A549 (cell line): ENCODE data around the gene MAPK4. TPM values are rescaled to one million over a fixed set of nuclear protein-coding genes. Genes with fewer than 3 reads are reported as not detected.

Experiments
- ATAC-seq, 2 experiments: fragments of 200-7000 bp in 1 of 2; fragments of >200 bp in 1 of 2; cut with Nextera tagmentation in 1 of 2; cut with Tn5 transposase in 1 of 2; 3 replicates each; pipeline versions ENCODE4 v1.8.0 to v1.9.1; 2018 to 2020; ENCODE audit warnings: mild to moderate bottlenecking in 1 of 2, moderate library complexity in 1 of 2
- CTCF ChIA-PET: fragments of 300-600 bp; sonication (Branson Sonifier 250); formaldehyde crosslinking; extraction: SDS; loops from one replicate; lab custom pipeline; 2021; ENCODE audit warnings: antibody characterized with exemption, inconsistent platforms; lab: Yijun Ruan, JAX
- POLR2A ChIA-PET: fragments of 350-600 bp; formaldehyde crosslinking; extraction: SDS; loops from one replicate; lab custom pipeline; 2021; ENCODE audit warnings: antibody characterized with exemption, inconsistent platforms; lab: Yijun Ruan, JAX
- DNase-seq, 2 experiments: peaks; one replicate each; pipeline versions ENCODE4 v3.0.0 to v3.0.0-alpha.2; 2011 to 2016; ENCODE audit warnings: low read depth in 1 of 2, low spot score in 1 of 2
- FAIRE-seq: peaks from 2 replicates; lab custom pipeline; 2011; peaks lifted over from hg19 to GRCh38; lab: Jason Lieb, UNC
- H3K27ac ChIP-seq, 2 experiments: fragments of >200 bp; sonication (Bioruptor Twin); formaldehyde crosslinking; 3 replicates each; pipeline ENCODE4 v1.5.1; 2016 to 2017
- H3K4me1 ChIP-seq: fragments of >200 bp; sonication (Bioruptor Twin); formaldehyde crosslinking; 3 replicates; pipeline ENCODE4 v1.6.1; 2016
- H3K4me2 ChIP-seq: fragments of >200 bp; sonication (Bioruptor Twin); formaldehyde crosslinking; 3 replicates; pipeline ENCODE4 v1.6.1; 2016
- H3K4me3 ChIP-seq: fragments of >200 bp; sonication (Bioruptor Twin); formaldehyde crosslinking; 3 replicates; pipeline ENCODE4 v1.5.1; 2016
- H3K9me3 ChIP-seq: fragments of >200 bp; sonication (Bioruptor Twin); formaldehyde crosslinking; 3 replicates; pipeline ENCODE4 v1.6.1; 2016
- CBX8 ChIP-seq: fragments of 200-600 bp; sonication (generic); IDR thresholded peaks from 2 replicates; pipeline ENCODE4 v1.6.1; 2016
- CEBPB ChIP-seq, 2 experiments: fragments of >200 bp in 1 of 2; sonication (Bioruptor Twin) in 1 of 2; formaldehyde crosslinking in 1 of 2; IDR thresholded peaks; 2 replicates each; pipeline ENCODE4 v1.6.1; 2012 to 2016
- CHD2 ChIP-seq: fragments of 150-350 bp; IDR thresholded peaks from 2 replicates; pipeline ENCODE4 v1.6.1; 2014; ENCODE audit warnings: low read length; ENCODE audit not compliant: partially characterized antibody
- EHF ChIP-seq: fragments of 250-450 bp; sonication (Bioruptor Pico); IDR thresholded peaks from 2 replicates; pipeline ENCODE4 v1.5.0; 2020; ENCODE audit warnings: mild to moderate bottlenecking
- EHMT2 ChIP-seq: fragments of 200-600 bp; sonication (generic); IDR thresholded peaks from 2 replicates; pipeline ENCODE4 v1.6.1; 2016; ENCODE audit warnings: antibody characterized with exemption, low read depth, mild to moderate bottlenecking, moderate library complexity
- EP300 ChIP-seq, 2 experiments: fragments of >200 bp; sonication (Bioruptor Twin); formaldehyde crosslinking; IDR thresholded peaks; 2 replicates in 1 of 2; 3 replicates in 1 of 2; pipeline ENCODE4 v1.6.1; 2016 to 2017
- FOSL2 ChIP-seq, 2 experiments: fragments of 450-650 bp in 1 of 2; fragments of >200 bp in 1 of 2; sonication (Bioruptor Twin) in 1 of 2; formaldehyde crosslinking; IDR thresholded peaks; 2 replicates each; pipeline versions ENCODE4 v1.5.0 to v1.6.1; 2016 to 2020; ENCODE audit warnings: mild to moderate bottlenecking in 1 of 2, moderate library complexity in 1 of 2
- FOXS1 ChIP-seq: fragments of 250-450 bp; sonication (Bioruptor Pico); IDR thresholded peaks from 2 replicates; pipeline ENCODE4 v1.5.0; 2020; ENCODE audit warnings: mild to moderate bottlenecking, moderate library complexity
- HDAC2 ChIP-seq: fragments of 200-600 bp; sonication (generic); IDR thresholded peaks from 2 replicates; pipeline ENCODE4 v1.6.1; 2016
- HOXB13 ChIP-seq: fragments of 250-450 bp; sonication (Bioruptor Pico); IDR thresholded peaks from 2 replicates; pipeline ENCODE4 v1.5.0; 2020; ENCODE audit warnings: low read depth, mild to moderate bottlenecking, moderate library complexity
- HOXB5 ChIP-seq: fragments of 250-450 bp; sonication (Bioruptor Pico); IDR thresholded peaks from 2 replicates; pipeline ENCODE4 v1.5.0; 2020; ENCODE audit warnings: mild to moderate bottlenecking, moderate library complexity
- JUNB ChIP-seq: fragments of >200 bp; sonication (Bioruptor Twin); formaldehyde crosslinking; IDR thresholded peaks from 2 replicates; pipeline ENCODE4 v1.6.1; 2016
- KDM5A ChIP-seq: fragments of 200-600 bp; sonication (generic); IDR thresholded peaks from 2 replicates; pipeline ENCODE4 v1.6.1; 2016; ENCODE audit warnings: antibody characterized with exemption, mild to moderate bottlenecking
- MAZ ChIP-seq: fragments of 150-350 bp; IDR thresholded peaks from 2 replicates; pipeline ENCODE4 v1.6.1; 2014; ENCODE audit warnings: antibody characterized with exemption, low read depth, low read length, borderline replicate concordance
- NFE2L2 ChIP-seq: fragments of 150-350 bp; conservative IDR thresholded peaks from 2 replicates; pipeline ENCODE4 v1.6.1; 2014; ENCODE audit warnings: low read length
- NR3C1 ChIP-seq: fragments of >200 bp; sonication (Bioruptor Twin); formaldehyde crosslinking; IDR thresholded peaks from 3 replicates; pipeline ENCODE4 v1.6.1; 2017
- PHF8 ChIP-seq: fragments of 200-600 bp; sonication (generic); IDR thresholded peaks from 2 replicates; pipeline ENCODE4 v1.6.1; 2016; ENCODE audit warnings: low read depth, mild to moderate bottlenecking, antibody characterized with exemption, moderate library complexity, borderline replicate concordance
- RNF2 ChIP-seq: fragments of 200-600 bp; sonication (generic); IDR thresholded peaks from 2 replicates; pipeline ENCODE4 v1.6.1; 2016; ENCODE audit warnings: low read depth, mild to moderate bottlenecking, antibody characterized with exemption, moderate library complexity, borderline replicate concordance
- SREBF2 ChIP-seq: fragments of 450-650 bp; IDR thresholded peaks from 2 replicates; pipeline ENCODE4 v1.6.1; 2014; ENCODE audit warnings: mild to moderate bottlenecking, moderate library complexity
- TFCP2L1 ChIP-seq: fragments of 250-450 bp; sonication (Bioruptor Pico); IDR thresholded peaks from 2 replicates; pipeline ENCODE4 v1.5.0; 2021; ENCODE audit warnings: mild to moderate bottlenecking
- ZFP36 ChIP-seq: fragments of 450-650 bp; IDR thresholded peaks from 2 replicates; pipeline ENCODE4 v1.6.1; 2014; ENCODE audit warnings: borderline replicate concordance; ENCODE audit not compliant: partially characterized antibody
- ZNF302 ChIP-seq: fragments of 250-450 bp; sonication (Bioruptor Pico); IDR thresholded peaks from 2 replicates; pipeline ENCODE4 v1.9.0; 2021; ENCODE audit warnings: inconsistent platforms, mild to moderate bottlenecking, moderate library complexity
- WGBS: methylation state at CpG from one replicate; pipeline ENCODE4 v1.1.6; 2017; ENCODE audit errors: missing lambda C conversion rate; 5-methylcytosine and 5-hydroxymethylcytosine counted together
- polyA plus RNA-seq, 4 experiments: library from polyadenylated mRNA; depleted of rRNA in 3 of 4; stranded (reverse); fragments of >200 nt; fragmentation: RNase III in 1 of 4; extraction: RNeasy Plus Mini Kit Qiagen cat#74134 plus additional on column Dnase treatment in 1 of 4; gene quantifications; 2 replicates in 3 of 4; 3 replicates in 1 of 4; pipeline ENCODE4 v1.2.3, GENCODE V29; 2011 to 2017
- TF ChIP-seq, protein P1 (sequence below): fragments of >200 bp; sonication (Bioruptor Twin); formaldehyde crosslinking; IDR thresholded peaks from 3 replicates; pipeline ENCODE4 v1.5.1; 2016
- TF ChIP-seq, protein P2 (sequence below): IDR thresholded peaks from 2 replicates; pipeline ENCODE4 v1.6.1; 2012
- TF ChIP-seq, protein P3 (sequence below): fragments of 450-650 bp; IDR thresholded peaks from 2 replicates; pipeline ENCODE4 v1.6.1; 2014; ENCODE audit warnings: antibody characterized with exemption
- TF ChIP-seq, protein P4 (sequence below): IDR thresholded peaks from 2 replicates; pipeline ENCODE4 v1.6.1; 2012
- TF ChIP-seq, protein P5 (sequence below): fragments of 250-450 bp; sonication (Bioruptor Pico); IDR thresholded peaks from 2 replicates; pipeline ENCODE4 v1.5.0; 2021; ENCODE audit warnings: mild to moderate bottlenecking, moderate library complexity, borderline replicate concordance

Gene MAPK4
- polyA plus RNA-seq, 2 of the 4 experiments (the other 2 are of a cell fraction) = 0.01 TPM; not detected in 1

DNA sequence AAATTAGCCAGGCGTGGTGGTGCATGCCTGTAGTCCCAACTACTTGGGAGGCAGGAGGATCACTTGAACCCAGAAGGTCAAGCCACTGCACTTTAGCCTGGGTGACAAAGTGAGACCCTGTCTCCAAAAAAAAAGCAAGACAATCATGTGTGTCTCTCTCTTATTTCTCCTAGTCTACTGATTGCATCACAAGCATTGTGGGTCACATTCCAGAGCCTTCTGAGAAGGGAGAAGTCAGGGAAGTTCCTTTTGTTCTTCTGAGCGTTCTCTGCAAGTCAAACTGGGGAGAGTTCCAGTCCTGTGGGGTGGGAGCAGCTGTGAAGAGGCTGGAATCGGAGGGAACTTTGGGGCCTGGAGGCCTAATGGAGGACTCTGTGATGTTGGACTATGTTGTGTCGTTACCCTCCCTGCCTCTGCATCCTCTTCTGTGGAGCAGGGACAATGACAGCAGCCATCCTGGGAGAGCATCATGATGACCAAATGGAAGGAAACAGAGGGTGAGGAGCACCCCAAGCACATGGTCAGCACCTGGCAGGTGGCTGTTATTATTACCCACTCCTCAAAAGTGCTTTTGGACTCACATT lies 144.6 kb downstream of the MAPK4 start:
- no peak for DNase-seq
- ATAC-seq = no peak
- Histone ChIP-seq H3K4me2 (no peak overlapping the region), H3K27ac (no peak overlapping the region), H3K4me1 (no peaks in the 10 kb centered on the region), H3K4me3 (no peak overlapping the region), H3K9me3 (no peaks in the 10 kb centered on the region)
- TF ChIP-seq, protein P1, sequence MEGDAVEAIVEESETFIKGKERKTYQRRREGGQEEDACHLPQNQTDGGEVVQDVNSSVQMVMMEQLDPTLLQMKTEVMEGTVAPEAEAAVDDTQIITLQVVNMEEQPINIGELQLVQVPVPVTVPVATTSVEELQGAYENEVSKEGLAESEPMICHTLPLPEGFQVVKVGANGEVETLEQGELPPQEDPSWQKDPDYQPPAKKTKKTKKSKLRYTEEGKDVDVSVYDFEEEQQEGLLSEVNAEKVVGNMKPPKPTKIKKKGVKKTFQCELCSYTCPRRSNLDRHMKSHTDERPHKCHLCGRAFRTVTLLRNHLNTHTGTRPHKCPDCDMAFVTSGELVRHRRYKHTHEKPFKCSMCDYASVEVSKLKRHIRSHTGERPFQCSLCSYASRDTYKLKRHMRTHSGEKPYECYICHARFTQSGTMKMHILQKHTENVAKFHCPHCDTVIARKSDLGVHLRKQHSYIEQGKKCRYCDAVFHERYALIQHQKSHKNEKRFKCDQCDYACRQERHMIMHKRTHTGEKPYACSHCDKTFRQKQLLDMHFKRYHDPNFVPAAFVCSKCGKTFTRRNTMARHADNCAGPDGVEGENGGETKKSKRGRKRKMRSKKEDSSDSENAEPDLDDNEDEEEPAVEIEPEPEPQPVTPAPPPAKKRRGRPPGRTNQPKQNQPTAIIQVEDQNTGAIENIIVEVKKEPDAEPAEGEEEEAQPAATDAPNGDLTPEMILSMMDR = no peak
- TF ChIP-seq CEBPB (IDR thresholded peaks at IDR 0.05) (no peak), NR3C1 (no peak), FOXS1 (CRISPR knock-in tag) (no peak), RNF2 (no peak), HDAC2 (no peak), ZNF302 (CRISPR knock-in tag) (no peak), EHF (CRISPR knock-in tag) (no peak), HOXB5 (CRISPR knock-in tag) (no peak), ZFP36 (no peak), NFE2L2 (no peak), EP300 (IDR thresholded peaks at IDR 0.05) (no peak), KDM5A (no peak)
- TF ChIP-seq, protein P2, sequence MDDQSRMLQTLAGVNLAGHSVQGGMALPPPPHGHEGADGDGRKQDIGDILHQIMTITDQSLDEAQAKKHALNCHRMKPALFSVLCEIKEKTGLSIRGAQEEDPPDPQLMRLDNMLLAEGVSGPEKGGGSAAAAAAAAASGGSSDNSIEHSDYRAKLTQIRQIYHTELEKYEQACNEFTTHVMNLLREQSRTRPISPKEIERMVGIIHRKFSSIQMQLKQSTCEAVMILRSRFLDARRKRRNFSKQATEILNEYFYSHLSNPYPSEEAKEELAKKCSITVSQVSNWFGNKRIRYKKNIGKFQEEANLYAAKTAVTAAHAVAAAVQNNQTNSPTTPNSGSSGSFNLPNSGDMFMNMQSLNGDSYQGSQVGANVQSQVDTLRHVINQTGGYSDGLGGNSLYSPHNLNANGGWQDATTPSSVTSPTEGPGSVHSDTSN = no peak
- TF ChIP-seq, protein P3, sequence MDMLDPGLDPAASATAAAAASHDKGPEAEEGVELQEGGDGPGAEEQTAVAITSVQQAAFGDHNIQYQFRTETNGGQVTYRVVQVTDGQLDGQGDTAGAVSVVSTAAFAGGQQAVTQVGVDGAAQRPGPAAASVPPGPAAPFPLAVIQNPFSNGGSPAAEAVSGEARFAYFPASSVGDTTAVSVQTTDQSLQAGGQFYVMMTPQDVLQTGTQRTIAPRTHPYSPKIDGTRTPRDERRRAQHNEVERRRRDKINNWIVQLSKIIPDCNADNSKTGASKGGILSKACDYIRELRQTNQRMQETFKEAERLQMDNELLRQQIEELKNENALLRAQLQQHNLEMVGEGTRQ = no peak
- TF ChIP-seq, protein P4, sequence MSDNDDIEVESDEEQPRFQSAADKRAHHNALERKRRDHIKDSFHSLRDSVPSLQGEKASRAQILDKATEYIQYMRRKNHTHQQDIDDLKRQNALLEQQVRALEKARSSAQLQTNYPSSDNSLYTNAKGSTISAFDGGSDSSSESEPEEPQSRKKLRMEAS = no peak
- FAIRE-seq = no peak
- 48% methylated on average over 4 of the region's 4 CpGs for WGBS
- CTCF ChIA-PET = interaction anchor here (1.0 to 1.2 kb wide), 2 partner anchors 11 to 18 kb away, joined by 3 to 4 read pairs; no protein-coding TSS in a partner anchor
- POLR2A ChIA-PET = interaction anchor here (1.1 kb wide), 1 partner anchor 9 kb away, joined by 5 read pairs; no protein-coding TSS in a partner anchor

DNA sequence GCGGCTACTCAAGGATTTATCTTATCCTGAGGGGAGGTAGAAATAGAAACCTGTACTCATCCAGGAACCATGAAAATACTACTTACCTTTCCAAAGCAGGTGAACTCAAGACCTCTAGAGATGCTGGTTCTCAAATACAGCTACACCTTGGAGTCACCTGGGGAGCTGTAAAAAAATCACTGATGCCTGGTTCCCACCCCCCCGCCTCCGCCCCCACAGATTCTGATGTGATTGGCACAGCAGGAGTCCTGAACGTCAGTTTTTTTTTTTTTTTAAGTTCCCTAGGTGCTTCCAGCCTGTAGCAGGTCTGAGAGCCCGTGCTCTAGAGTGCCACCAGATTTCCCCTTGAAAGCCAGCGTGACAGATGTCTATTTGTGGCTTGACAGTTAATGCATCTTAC lies 146.3 kb downstream of the MAPK4 start:
- 23% methylated on average over 5 of the region's 6 CpGs for WGBS
- no peak for DNase-seq
- no peak for FAIRE-seq
- Histone ChIP-seq H3K4me3 (no peak overlapping the region), H3K4me1 (no peaks in the 10 kb centered on the region)
- no peak for TF ChIP-seq CHD2
- TF ChIP-seq RNF2 = no peak
- TF ChIP-seq SREBF2 = no peak
- TF ChIP-seq EHF (CRISPR knock-in tag) = no peak
- no peak for TF ChIP-seq JUNB
- TF ChIP-seq HOXB13 (CRISPR knock-in tag) = no peak
- no peak for TF ChIP-seq CBX8
- TF ChIP-seq, protein P1 = no peak
- no peak for TF ChIP-seq EHMT2
- no peak for TF ChIP-seq FOSL2 (IDR thresholded peaks at IDR 0.05)
- no peak for TF ChIP-seq FOSL2 (CRISPR knock-in tag; IDR thresholded peaks at IDR 0.05)
- TF ChIP-seq MAZ = no peak
- no peak for TF ChIP-seq TFCP2L1
- TF ChIP-seq PHF8 = no peak
- no peak for TF ChIP-seq ZFP36
- no peak for TF ChIP-seq KDM5A
- TF ChIP-seq, protein P5, sequence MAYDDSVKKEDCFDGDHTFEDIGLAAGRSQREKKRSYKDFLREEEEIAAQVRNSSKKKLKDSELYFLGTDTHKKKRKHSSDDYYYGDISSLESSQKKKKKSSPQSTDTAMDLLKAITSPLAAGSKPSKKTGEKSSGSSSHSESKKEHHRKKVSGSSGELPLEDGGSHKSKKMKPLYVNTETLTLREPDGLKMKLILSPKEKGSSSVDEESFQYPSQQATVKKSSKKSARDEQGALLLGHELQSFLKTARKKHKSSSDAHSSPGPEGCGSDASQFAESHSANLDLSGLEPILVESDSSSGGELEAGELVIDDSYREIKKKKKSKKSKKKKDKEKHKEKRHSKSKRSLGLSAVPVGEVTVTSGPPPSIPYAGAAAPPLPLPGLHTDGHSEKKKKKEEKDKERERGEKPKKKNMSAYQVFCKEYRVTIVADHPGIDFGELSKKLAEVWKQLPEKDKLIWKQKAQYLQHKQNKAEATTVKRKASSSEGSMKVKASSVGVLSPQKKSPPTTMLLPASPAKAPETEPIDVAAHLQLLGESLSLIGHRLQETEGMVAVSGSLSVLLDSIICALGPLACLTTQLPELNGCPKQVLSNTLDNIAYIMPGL (CRISPR knock-in tag) = no peak
- TF ChIP-seq, all 56 proteins: peak for 0
- H3K9me3 ChIP-seq = no peaks in the 10 kb centered on the region
- no peak overlapping the region for H3K4me2 ChIP-seq
- CTCF ChIA-PET = no interaction called here
- POLR2A ChIA-PET = no interaction called here
- no peak overlapping the region for H3K27ac ChIP-seq
- ATAC-seq = no peak
